Gastrocnemius medialis (tissue), 4 donors: ENCODE data around the gene POU3F3. TPM values are rescaled to one million over a fixed set of nuclear protein-coding genes. Genes with fewer than 3 reads are reported as not detected.

ENCODE experiments used
- ATAC-seq, 2 donors: fragments of 150-250 bp; one replicate each; pipeline ENCODE4 v1.9.1; 2016
- DNase-seq, 2 donors: peaks; one replicate each; pipeline ENCODE4 v3.0.0-alpha.2; 2019
- H3K27ac ChIP-seq, 4 donors: fragments of 200-600 bp; sonication (generic); 1 replicate in 1 of 4; 2 replicates in 3 of 4; pipeline ENCODE4 v1.5.1; 2016 to 2018; ENCODE audit warnings: mild to moderate bottlenecking in 2 of 4, moderate library complexity in 1 of 4
- H3K27me3 ChIP-seq, 3 donors: fragments of 200-600 bp; sonication (generic) in 2 of 3; 1 replicate in 1 of 3; 2 replicates in 2 of 3; pipeline versions ENCODE4 v1.5.1 to v1.6.0; 2016 to 2019; ENCODE audit warnings: mild to moderate bottlenecking in 1 of 3, moderate library complexity in 1 of 3
- H3K36me3 ChIP-seq, 2 donors: fragments of 200-600 bp; sonication (generic) in 1 of 2; one replicate each; pipeline ENCODE4 v1.5.1; 2017 to 2018
- H3K4me1 ChIP-seq, 2 donors: fragments of 200-600 bp; sonication (generic) in 1 of 2; one replicate each; pipeline ENCODE4 v1.5.1; 2016 to 2017; ENCODE audit warnings: mild to moderate bottlenecking in 2 of 2
- H3K4me3 ChIP-seq, 4 donors: fragments of 200-600 bp; sonication (generic) in 3 of 4; 1 replicate in 1 of 4; 2 replicates in 3 of 4; pipeline ENCODE4 v1.5.1; 2016 to 2019; ENCODE audit warnings: mild to moderate bottlenecking in 2 of 4
- H3K9me3 ChIP-seq, 3 donors: fragments of 200-600 bp; sonication (generic) in 2 of 3; 1 replicate in 1 of 3; 2 replicates in 2 of 3; pipeline ENCODE4 v1.5.1; 2016 to 2019
- CTCF ChIP-seq, 5 experiments: fragments of 450-650 bp in 3 of 5; fragments of 200-600 bp in 2 of 5; sonication (generic) in 2 of 5; IDR thresholded peaks in 4 of 5; conservative IDR thresholded peaks in 1 of 5; 1 replicate in 4 of 5; 2 replicates in 1 of 5; pipeline ENCODE4 v1.5.1; 2016 to 2019; ENCODE audit warnings: antibody characterized with exemption in 5 of 5, mild to moderate bottlenecking in 3 of 5, moderate library complexity in 3 of 5
- POLR2A ChIP-seq, 2 donors: fragments of 450-650 bp; IDR thresholded peaks; one replicate each; pipeline ENCODE4 v1.6.1; 2017; ENCODE audit warnings: antibody characterized with exemption in 2 of 2, mild to moderate bottlenecking in 2 of 2, moderate library complexity in 2 of 2
- in situ Hi-C, 4 donors: fragments of 200-750 bp; cut with MboI; loops; one replicate each; pipeline versions ENCODE4 v1.15.0 to v1.8.0; 2017; ENCODE audit warnings: low sequenced_read_pairs in 4 of 4
- intact Hi-C: fragments of 100-400 bp; cut with DNase I; formaldehyde crosslinking; loops from one replicate; pipeline ENCODE4 v1.15.1; 2023; ENCODE audit warnings: low total_unique reads
- total RNA-seq, 4 donors: library from RNA; depleted of rRNA; stranded (reverse); fragments of >200 nt; gene quantifications; one replicate each; pipeline versions ENCODE4 v1.1.0 to v1.2.3, GENCODE V29; 2016

POU3F3 gene
- total RNA-seq, 4 donors from 2014 or later: not detected

GRCh38 chr2:104885119-104885782 is 31.3 kb downstream of the POU3F3 start:
- Histone ChIP-seq H3K27me3 (peaks cover 6 to 26% (median 15%) of the 10 kb centered on the region in 3 donors), H3K4me3 (no peak overlapping the region), H3K4me1 (no peaks in the 10 kb centered on the region), H3K9me3 (no peaks in the 10 kb centered on the region), H3K27ac (no peak overlapping the region), H3K36me3 (no peaks in the 10 kb centered on the region)
- ATAC-seq (no peak), DNase-seq (no peak)
- intact Hi-C loops: no loop called here
- in situ Hi-C loops: no loop called here
- TF ChIP-seq CTCF (IDR thresholded peaks at IDR 0.05 in 4 of 5, conservative IDR thresholded peaks at IDR 0.05 in 1 of 5): no peak
- no peak for TF ChIP-seq POLR2A (IDR thresholded peaks at IDR 0.05)

GRCh38 chr2:104887676-104888075 is 33.8 kb downstream of the POU3F3 start:
- intact Hi-C loops (no loop called here), in situ Hi-C loops (no loop called here)
- Histone ChIP-seq H3K27me3 (peaks cover 5 to 14% (median 8%) of the 10 kb centered on the region in 3 donors), H3K27ac (no peak overlapping the region), H3K36me3 (no peaks in the 10 kb centered on the region), H3K9me3 (no peaks in the 10 kb centered on the region), H3K4me3 (no peak overlapping the region), H3K4me1 (no peaks in the 10 kb centered on the region)
- no peak for TF ChIP-seq POLR2A (IDR thresholded peaks at IDR 0.05)
- no peak for TF ChIP-seq CTCF (IDR thresholded peaks at IDR 0.05 in 4 of 5, conservative IDR thresholded peaks at IDR 0.05 in 1 of 5)
- DNase-seq (no peak), ATAC-seq (no peak)

GRCh38 chr2:104888489-104889258 is 34.8 kb downstream of the POU3F3 start:
- H3K9me3 ChIP-seq: no peaks in the 10 kb centered on the region
- peaks cover 0 to 9% (median 8%) of the 10 kb centered on the region in 3 donors for H3K27me3 ChIP-seq
- H3K4me1 ChIP-seq: no peaks in the 10 kb centered on the region
- DNase-seq (no peak), ATAC-seq (no peak)
- no peaks in the 10 kb centered on the region for H3K36me3 ChIP-seq
- in situ Hi-C loops: no loop called here
- H3K4me3 ChIP-seq: no peak overlapping the region
- no peak overlapping the region for H3K27ac ChIP-seq
- intact Hi-C loops: no loop called here
- TF ChIP-seq CTCF (IDR thresholded peaks at IDR 0.05 in 4 of 5, conservative IDR thresholded peaks at IDR 0.05 in 1 of 5) (no peak), POLR2A (IDR thresholded peaks at IDR 0.05) (no peak)

- Histone ChIP-seq H3K27ac (no peak overlapping the region), H3K36me3 (no peaks in the 10 kb centered on the region), H3K4me1 (no peaks in the 10 kb centered on the region), H3K9me3 (no peaks in the 10 kb centered on the region), H3K4me3 (no peak overlapping the region), H3K27me3 (peaks cover 0 to 5% (median 2%) of the 10 kb centered on the region in 3 donors)
- TF ChIP-seq POLR2A (IDR thresholded peaks at IDR 0.05) (no peak), CTCF (IDR thresholded peaks at IDR 0.05 in 4 of 5, conservative IDR thresholded peaks at IDR 0.05 in 1 of 5) (no peak)
- intact Hi-C loops: no loop called here
- DNase-seq (no peak), ATAC-seq (no peak)
- in situ Hi-C loops: no loop called here
These were observed 35.5 kb downstream of the POU3F3 start for GRCh38 chr2:104889291-104889959.
